ENCODE measurements around the gene SASH3. TPM values are rescaled to one million over a fixed set of nuclear protein-coding genes. Genes with fewer than 3 reads are reported as not detected.

SASH3 gene
- total RNA-seq, 1 donor from 2014 or later: 14.0 TPM

DNA sequence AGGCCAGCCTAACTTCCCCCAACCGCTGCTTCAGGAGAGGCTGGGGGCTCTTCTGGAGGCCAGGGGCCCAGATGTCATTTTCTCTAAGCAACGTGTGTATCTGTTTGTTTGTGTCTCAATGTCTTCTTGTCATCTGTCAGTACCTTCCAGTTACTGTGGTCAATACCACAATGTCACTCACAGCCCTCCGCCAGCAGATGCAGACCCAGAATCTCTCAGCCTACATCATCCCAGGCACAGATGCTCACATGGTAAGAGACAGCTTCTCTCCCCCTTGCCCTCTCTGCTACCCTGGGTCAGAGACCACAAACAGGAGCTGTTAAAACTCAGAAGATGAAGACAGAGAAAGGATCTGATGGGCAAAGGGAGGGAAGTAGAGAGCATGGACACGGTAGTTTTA lies 35.9 kb upstream of the SASH3 start:
- H3K36me3 ChIP-seq: no peaks in the 10 kb centered on the region
- H3K27ac ChIP-seq: no peak overlapping the region
- DNase-seq (ENCODE audit: extremely low spot score in 2 of 2): no peak
- no peaks in the 10 kb centered on the region for H3K27me3 ChIP-seq
- H3K9me3 ChIP-seq: no peaks in the 10 kb centered on the region
- intact Hi-C loops (cut with DNase I): no loop called here
- H3K4me3 ChIP-seq: no peak overlapping the region
- TF ChIP-seq, protein P1, sequence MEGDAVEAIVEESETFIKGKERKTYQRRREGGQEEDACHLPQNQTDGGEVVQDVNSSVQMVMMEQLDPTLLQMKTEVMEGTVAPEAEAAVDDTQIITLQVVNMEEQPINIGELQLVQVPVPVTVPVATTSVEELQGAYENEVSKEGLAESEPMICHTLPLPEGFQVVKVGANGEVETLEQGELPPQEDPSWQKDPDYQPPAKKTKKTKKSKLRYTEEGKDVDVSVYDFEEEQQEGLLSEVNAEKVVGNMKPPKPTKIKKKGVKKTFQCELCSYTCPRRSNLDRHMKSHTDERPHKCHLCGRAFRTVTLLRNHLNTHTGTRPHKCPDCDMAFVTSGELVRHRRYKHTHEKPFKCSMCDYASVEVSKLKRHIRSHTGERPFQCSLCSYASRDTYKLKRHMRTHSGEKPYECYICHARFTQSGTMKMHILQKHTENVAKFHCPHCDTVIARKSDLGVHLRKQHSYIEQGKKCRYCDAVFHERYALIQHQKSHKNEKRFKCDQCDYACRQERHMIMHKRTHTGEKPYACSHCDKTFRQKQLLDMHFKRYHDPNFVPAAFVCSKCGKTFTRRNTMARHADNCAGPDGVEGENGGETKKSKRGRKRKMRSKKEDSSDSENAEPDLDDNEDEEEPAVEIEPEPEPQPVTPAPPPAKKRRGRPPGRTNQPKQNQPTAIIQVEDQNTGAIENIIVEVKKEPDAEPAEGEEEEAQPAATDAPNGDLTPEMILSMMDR (IDR thresholded peaks at IDR 0.05): no peak
- TF ChIP-seq POLR2AphosphoS5 (IDR thresholded peaks at IDR 0.05; ENCODE audit: insufficient read depth in 1 of 2, low read depth in 1 of 2) (no peak), POLR2A (IDR thresholded peaks at IDR 0.05) (no peak)
- H3K4me1 ChIP-seq: no peaks in the 10 kb centered on the region

DNA sequence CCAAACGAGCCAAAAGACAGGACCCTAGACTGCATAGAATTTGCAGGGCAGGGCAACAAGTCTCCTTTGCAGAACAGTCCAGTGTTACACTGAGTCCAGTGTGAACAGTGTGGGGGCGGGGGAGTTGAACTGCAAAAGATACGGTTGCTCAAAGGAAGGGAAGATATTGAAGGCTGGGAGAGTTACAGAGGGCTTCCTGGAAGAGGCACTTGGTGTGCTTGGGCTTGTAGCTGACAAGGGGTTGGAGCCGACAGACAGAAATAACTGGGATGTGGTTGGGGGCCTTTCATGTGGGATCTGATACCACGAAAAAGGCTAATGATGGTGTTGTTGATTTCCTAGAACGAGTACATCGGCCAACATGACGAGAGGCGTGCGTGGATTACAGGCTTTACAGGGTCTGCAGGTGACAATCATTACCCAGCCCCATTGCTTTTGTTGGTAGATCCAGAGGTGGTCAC lies 34.9 kb upstream of the SASH3 start:
- Histone ChIP-seq H3K9me3 (no peaks in the 10 kb centered on the region), H3K4me1 (no peaks in the 10 kb centered on the region), H3K27me3 (no peaks in the 10 kb centered on the region), H3K4me3 (no peak overlapping the region), H3K27ac (no peak overlapping the region), H3K36me3 (no peaks in the 10 kb centered on the region)
- intact Hi-C loops (cut with DNase I): no loop called here
- DNase-seq (ENCODE audit: extremely low spot score in 2 of 2): no peak
- TF ChIP-seq, protein P1 (IDR thresholded peaks at IDR 0.05): no peak
- TF ChIP-seq POLR2AphosphoS5 (IDR thresholded peaks at IDR 0.05; ENCODE audit: insufficient read depth in 1 of 2, low read depth in 1 of 2): no peak
- TF ChIP-seq POLR2A (IDR thresholded peaks at IDR 0.05): no peak

DNA sequence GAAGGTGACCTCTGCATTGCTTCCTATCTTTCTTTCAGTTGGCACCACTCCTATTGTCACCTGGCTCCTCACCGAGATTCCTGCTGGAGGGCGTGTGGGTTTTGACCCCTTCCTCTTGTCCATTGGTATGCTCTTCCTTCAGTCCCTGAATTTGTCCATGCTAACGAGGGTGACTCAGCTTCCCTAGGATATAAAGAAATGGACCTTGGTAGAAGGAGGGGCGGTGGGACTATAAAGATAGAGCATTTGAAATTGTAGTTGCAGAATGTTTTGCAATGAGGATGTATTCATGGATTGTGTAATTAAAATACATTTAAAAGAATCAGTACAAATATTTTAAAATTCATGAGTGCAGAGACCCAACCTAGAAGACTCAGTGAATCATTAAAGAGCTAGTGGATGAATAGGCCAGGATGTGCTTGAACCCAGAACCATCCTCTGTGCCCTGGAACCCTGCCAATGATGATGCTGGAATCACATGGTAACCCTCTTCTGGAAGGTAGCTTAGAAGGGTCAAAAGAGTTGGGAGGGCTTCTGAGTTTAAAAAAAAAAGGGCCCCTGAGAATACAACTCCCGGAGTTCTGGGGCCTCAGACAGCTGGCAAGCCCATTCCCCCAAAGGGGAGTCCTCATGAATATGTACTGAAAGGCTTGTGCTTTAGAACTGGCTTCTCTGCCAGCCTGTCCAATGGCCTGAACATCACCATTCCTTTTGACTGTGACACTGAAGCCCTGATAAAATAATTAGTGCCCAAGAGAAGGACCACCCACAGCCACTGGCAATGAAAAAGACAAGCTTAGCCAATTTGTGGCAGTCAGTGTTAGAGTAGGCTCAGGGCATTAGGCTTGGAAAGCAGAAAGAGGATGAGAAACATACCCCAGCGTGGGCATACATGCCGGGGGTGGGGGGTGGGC lies 32.9 kb upstream of the SASH3 start:
- no peaks in the 10 kb centered on the region for H3K4me1 ChIP-seq
- TF ChIP-seq, protein P1 (IDR thresholded peaks at IDR 0.05): no peak
- no peak for TF ChIP-seq POLR2A (IDR thresholded peaks at IDR 0.05)
- TF ChIP-seq POLR2AphosphoS5 (IDR thresholded peaks at IDR 0.05; ENCODE audit: insufficient read depth in 1 of 2, low read depth in 1 of 2): no peak
- no peaks in the 10 kb centered on the region for H3K27me3 ChIP-seq
- H3K4me3 ChIP-seq: no peak overlapping the region
- DNase-seq (ENCODE audit: extremely low spot score in 2 of 2): no peak
- no peaks in the 10 kb centered on the region for H3K9me3 ChIP-seq
- H3K36me3 ChIP-seq: no peaks in the 10 kb centered on the region
- intact Hi-C loops (cut with DNase I): no loop called here
- no peak overlapping the region for H3K27ac ChIP-seq

DNA sequence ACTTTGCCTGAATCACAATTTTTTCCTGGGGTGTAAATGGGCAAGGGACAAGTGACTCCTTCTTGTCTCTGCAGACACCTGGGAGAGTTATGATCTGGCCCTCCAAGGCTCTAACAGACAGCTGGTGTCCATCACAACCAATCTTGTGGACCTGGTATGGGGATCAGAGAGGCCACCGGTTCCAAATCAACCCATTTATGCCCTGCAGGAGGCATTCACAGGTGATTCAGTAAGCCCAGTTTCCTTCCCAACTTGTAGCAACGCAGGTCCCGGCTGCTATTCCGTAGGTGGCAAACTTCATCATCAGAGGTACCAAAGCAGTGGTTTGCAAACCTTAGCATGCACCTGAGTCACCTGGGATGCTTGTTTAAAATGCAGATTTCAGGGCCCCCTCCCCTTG lies 32.2 kb upstream of the SASH3 start:
- Histone ChIP-seq H3K9me3 (no peaks in the 10 kb centered on the region), H3K27me3 (no peaks in the 10 kb centered on the region), H3K4me3 (no peak overlapping the region), H3K27ac (no peak overlapping the region), H3K4me1 (no peaks in the 10 kb centered on the region), H3K36me3 (no peaks in the 10 kb centered on the region)
- intact Hi-C loops (cut with DNase I): no loop called here
- DNase-seq (ENCODE audit: extremely low spot score in 2 of 2): no peak
- TF ChIP-seq, protein P1 (IDR thresholded peaks at IDR 0.05): no peak
- TF ChIP-seq POLR2AphosphoS5 (IDR thresholded peaks at IDR 0.05; ENCODE audit: insufficient read depth in 1 of 2, low read depth in 1 of 2): no peak
- TF ChIP-seq POLR2A (IDR thresholded peaks at IDR 0.05): no peak

DNA sequence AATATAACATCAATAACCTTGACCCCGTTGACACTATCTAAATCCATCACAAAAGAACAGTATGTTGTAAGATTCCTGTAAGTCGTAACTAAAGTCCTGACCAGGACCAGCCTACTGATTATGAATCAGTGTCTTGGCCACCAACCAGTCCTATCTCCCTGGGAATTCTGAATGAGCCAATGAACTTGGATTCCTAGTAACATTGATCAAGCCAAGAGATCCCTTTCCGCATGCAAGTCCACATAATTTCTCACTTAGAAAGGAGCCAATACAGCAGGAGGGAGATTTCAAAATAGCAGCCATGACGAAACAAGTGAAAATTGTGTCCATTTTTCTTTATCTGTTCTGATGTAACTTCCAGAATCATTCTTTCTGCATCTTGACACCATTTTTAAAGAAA lies 31.4 kb upstream of the SASH3 start:
- DNase-seq (ENCODE audit: extremely low spot score in 2 of 2): no peak
- H3K4me1 ChIP-seq: no peaks in the 10 kb centered on the region
- H3K36me3 ChIP-seq: no peaks in the 10 kb centered on the region
- H3K27ac ChIP-seq: peak overlapping the region; percentile 54
- H3K9me3 ChIP-seq: no peaks in the 10 kb centered on the region
- TF ChIP-seq POLR2AphosphoS5 (IDR thresholded peaks at IDR 0.05; ENCODE audit: insufficient read depth in 1 of 2, low read depth in 1 of 2) (peak in 1 of 2 donors; percentile 43), POLR2A (IDR thresholded peaks at IDR 0.05) (no peak)
- TF ChIP-seq, protein P1 (IDR thresholded peaks at IDR 0.05): no peak
- intact Hi-C loops (cut with DNase I): no loop called here
- H3K4me3 ChIP-seq: no peak overlapping the region
- no peaks in the 10 kb centered on the region for H3K27me3 ChIP-seq

Measured in vagina (tissue), 2 donors.